Type B pancreatic cell (in vitro differentiated cells): ENCODE results near the gene JAK2. TPM values are rescaled to one million over a fixed set of nuclear protein-coding genes. Genes with fewer than 3 reads are reported as not detected.

Experiments
- DNase-seq: peaks from one replicate; pipeline ENCODE4 v3.0.0; 2021; ENCODE audit warnings: mixed read lengths; ENCODE audit not compliant: unreplicated experiment; ENCODE audit errors: extremely low spot score
- H3K27ac Mint-ChIP-seq: 2 replicates; pipeline ENCODE4 v1.8.0; 2021; ENCODE audit warnings: mild to moderate bottlenecking, mixed read lengths
- H3K27me3 Mint-ChIP-seq: 2 replicates; pipeline ENCODE4 v1.8.0; 2021; ENCODE audit warnings: mixed read lengths
- H3K36me3 Mint-ChIP-seq: 2 replicates; pipeline ENCODE4 v1.8.0; 2021; ENCODE audit warnings: mixed read lengths
- H3K4me1 Mint-ChIP-seq: one replicate; pipeline ENCODE4 v1.8.0; 2021; ENCODE audit warnings: mixed read lengths; ENCODE audit not compliant: unreplicated experiment
- H3K4me3 Mint-ChIP-seq: 2 replicates; pipeline ENCODE4 v1.8.0; 2021; ENCODE audit warnings: mild to moderate bottlenecking, mixed read lengths
- H3K9me3 Mint-ChIP-seq: 2 replicates; pipeline ENCODE4 v1.8.0; 2021; ENCODE audit warnings: mixed read lengths
- CTCF ChIP-seq: fragments of 200-600 bp; sonication (generic); conservative IDR thresholded peaks from 2 replicates; pipeline ENCODE4 v1.5.0; 2021; ENCODE audit warnings: antibody characterized with exemption, mild to moderate bottlenecking
- long read RNA-seq: library from polyadenylated mRNA; unstranded; transcript quantifications from one replicate; pipeline ENCODE4 v2.0.0, GENCODE V29; 2020
- total RNA-seq: library from RNA; stranded (reverse); gene quantifications from 2 replicates; pipeline ENCODE4 v1.2.1, GENCODE V29; 2021; ENCODE audit warnings: low replicate concordance

Gene JAK2
- total RNA-seq = 5.4 and 8.4 TPM in 2 replicates
- long read RNA-seq, partial matches to known transcripts = 1 of 7 reads
- long read RNA-seq, other reads (novel, unspliced or antisense) = 6 of 7 reads

DNA sequence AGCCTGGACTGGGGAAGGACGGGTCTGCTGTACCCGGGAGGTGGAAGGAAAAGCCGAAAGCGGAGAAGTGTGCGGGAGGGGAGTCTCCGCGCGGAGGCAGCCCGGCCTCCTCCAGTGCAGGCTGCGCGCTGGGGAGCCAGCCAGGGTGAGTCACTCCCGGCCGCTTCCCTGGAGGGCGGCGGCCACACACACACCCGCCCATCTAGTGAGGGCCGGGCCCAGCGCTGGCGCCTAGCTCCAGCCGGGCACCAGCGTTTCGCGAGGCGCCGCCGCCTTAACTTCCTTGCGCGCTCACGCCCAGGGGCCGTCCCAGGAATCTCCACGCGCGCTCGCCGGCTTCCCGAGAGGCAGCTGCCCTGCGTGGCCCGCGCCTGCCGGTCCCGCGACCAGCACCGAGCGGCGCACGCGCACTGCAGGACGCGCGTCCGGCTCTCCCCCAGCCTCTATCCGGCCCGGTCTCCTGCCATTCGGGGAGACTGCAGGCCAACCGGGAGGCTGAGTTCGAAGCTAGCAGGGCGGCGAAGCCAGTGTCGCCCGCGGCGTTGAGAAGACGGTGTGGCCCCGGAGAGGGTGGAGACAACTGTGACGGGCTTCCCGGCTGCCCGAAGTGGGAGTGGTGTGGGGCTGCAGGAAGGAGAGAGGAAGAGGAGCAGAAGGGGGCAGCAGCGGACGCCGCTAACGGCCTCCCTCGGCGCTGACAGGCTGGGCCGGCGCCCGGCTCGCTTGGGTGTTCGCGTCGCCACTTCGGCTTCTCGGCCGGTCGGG is at the start of gene JAK2:
Gene JAK2 (plus strand): TSS at position 652 of the 765 bp plus-strand sequence. CDS start 36,716 bp downstream, outside the sequence.
- DNase-seq = peak; percentile 92
- no peaks in the 10 kb centered on the region for H3K27me3 Mint-ChIP-seq
- peak within 1 kb of the TSS; percentile 89 for H3K4me3 Mint-ChIP-seq
- H3K4me1 Mint-ChIP-seq = peaks cover 20% of the 10 kb centered on the region
- peak within 1 kb of the TSS; percentile 96 for H3K27ac Mint-ChIP-seq
- no peaks in the 10 kb centered on the region for H3K9me3 Mint-ChIP-seq
- peak; percentile 52 for TF ChIP-seq CTCF
- H3K36me3 Mint-ChIP-seq = no peaks in the 10 kb centered on the region

DNA sequence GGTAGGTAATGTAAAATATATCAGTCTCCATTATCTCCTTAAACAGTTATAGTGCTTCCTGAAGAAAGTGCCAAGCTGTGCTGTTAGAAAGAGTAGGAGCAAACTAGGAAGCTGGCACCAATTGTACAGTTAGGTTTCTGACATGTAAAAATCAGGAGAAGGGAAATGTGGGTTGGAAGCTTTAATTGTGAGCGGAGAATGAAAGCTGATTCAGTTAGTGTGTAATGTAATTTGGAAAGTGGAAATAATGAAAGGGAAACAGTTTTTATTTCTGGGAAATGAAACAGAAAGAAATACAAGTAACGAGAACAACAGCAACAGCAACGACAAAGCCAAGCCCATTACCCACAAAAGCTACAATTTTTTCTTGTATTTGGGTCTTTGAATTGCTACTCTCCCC is 48.8 kb upstream of the JAK2 start:
- DNase-seq = no peak
- Mint-ChIP-seq H3K27ac (no peak overlapping the region), H3K4me1 (no peaks in the 10 kb centered on the region), H3K4me3 (no peak overlapping the region), H3K36me3 (no peaks in the 10 kb centered on the region), H3K9me3 (peaks cover 3% of the 10 kb centered on the region), H3K27me3 (no peaks in the 10 kb centered on the region)
- TF ChIP-seq CTCF = no peak

DNA sequence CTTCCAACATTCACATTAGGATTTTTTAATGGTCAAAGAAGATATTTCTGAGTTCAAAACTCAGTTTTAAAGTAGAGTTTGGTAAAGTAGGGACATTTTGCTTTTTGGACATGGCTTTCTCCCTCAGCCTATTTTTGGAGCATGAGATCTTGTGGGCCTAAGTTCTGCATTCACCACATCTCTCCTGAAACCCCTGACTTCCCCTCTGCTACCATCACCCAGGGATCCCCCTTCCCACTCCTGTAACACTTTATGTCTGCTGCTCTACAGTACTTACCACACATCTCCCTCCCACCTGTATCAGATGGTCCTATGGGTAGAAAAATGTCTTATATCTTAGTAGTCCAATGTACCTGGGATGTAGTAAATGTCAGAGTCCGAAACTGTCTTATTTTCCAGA is 48.2 kb upstream of the JAK2 start:
- TF ChIP-seq CTCF = no peak
- Mint-ChIP-seq H3K4me3 (no peak overlapping the region), H3K4me1 (no peaks in the 10 kb centered on the region), H3K27ac (no peak overlapping the region), H3K36me3 (no peaks in the 10 kb centered on the region), H3K9me3 (peaks cover 3% of the 10 kb centered on the region), H3K27me3 (no peaks in the 10 kb centered on the region)
- no peak for DNase-seq

DNA sequence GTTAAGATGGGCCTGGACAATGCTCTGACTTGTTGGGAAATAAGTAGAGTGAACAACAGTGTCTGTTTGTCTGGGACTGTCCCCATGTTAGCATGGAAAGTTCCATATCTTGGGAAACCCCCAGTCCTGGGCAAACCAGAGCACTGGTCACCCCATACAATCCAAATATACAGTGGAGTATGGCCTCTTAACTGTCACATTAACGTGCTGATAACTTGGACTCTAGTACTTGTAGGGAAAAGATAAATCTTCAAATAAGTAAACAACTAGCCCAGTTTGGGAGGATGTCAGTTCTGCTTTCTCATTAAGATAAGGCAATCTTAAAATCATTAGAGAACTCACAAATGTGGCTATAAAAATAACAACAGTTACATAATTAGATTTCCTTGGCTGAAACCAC is 47.6 kb upstream of the JAK2 start:
- H3K4me3 Mint-ChIP-seq = no peak overlapping the region
- peaks cover 3% of the 10 kb centered on the region for H3K9me3 Mint-ChIP-seq
- no peaks in the 10 kb centered on the region for H3K36me3 Mint-ChIP-seq
- H3K27me3 Mint-ChIP-seq = no peaks in the 10 kb centered on the region
- H3K4me1 Mint-ChIP-seq = no peaks in the 10 kb centered on the region
- no peak overlapping the region for H3K27ac Mint-ChIP-seq
- no peak for TF ChIP-seq CTCF
- DNase-seq = no peak

- H3K4me3 Mint-ChIP-seq = no peak overlapping the region
- no peaks in the 10 kb centered on the region for H3K27me3 Mint-ChIP-seq
- H3K36me3 Mint-ChIP-seq = no peaks in the 10 kb centered on the region
- TF ChIP-seq CTCF = no peak
- no peak overlapping the region for H3K27ac Mint-ChIP-seq
- no peak for DNase-seq
- no peaks in the 10 kb centered on the region for H3K4me1 Mint-ChIP-seq
- H3K9me3 Mint-ChIP-seq = no peaks in the 10 kb centered on the region
Observed at GRCh38 chr9:4938496-4938895, 46.6 kb upstream of the JAK2 start.
